Neutrophil (primary cell): ENCODE results near the gene F5.
"Not testable (repeated sequence)": the region's sequence is repeated elsewhere in the genome, so short reads cannot be mapped to it uniquely, and the experiment has no call there.

Experiments
- H3K27ac ChIP-seq: fragments of 200-600 bp; sonication (generic); 2 replicates; pipeline ENCODE4 v1.5.1; 2016; ENCODE audit warnings: mild to moderate bottlenecking, moderate library complexity
- H3K27me3 ChIP-seq: fragments of 200-600 bp; sonication (generic); 2 replicates; pipeline ENCODE4 v1.6.0; 2016; ENCODE audit warnings: mild to moderate bottlenecking
- H3K36me3 ChIP-seq: fragments of 200-600 bp; sonication (generic); 2 replicates; pipeline ENCODE4 v1.5.1; 2017
- H3K4me1 ChIP-seq, 2 experiments: fragments of 200-600 bp in 1 of 2; sonication (generic) in 1 of 2; 1 replicate in 1 of 2; 2 replicates in 1 of 2; pipeline versions ENCODE4 v1.5.1 to v1.6.1; 2013 to 2016; ENCODE audit warnings: low read depth in 1 of 2, low read length in 1 of 2, mild to moderate bottlenecking in 1 of 2, moderate library complexity in 1 of 2; ENCODE audit not compliant: control insufficient read depth in 1 of 2, insufficient read depth in 1 of 2
- H3K4me3 ChIP-seq, 2 experiments: fragments of 200-600 bp in 1 of 2; sonication (generic) in 1 of 2; 1 replicate in 1 of 2; 2 replicates in 1 of 2; pipeline ENCODE4 v1.5.1; 2013 to 2016; ENCODE audit warnings: low read depth in 1 of 2, low read length in 1 of 2, mild to moderate bottlenecking in 1 of 2, moderate library complexity in 1 of 2
- H3K9me3 ChIP-seq: fragments of 200-600 bp; sonication (generic); 2 replicates; pipeline ENCODE4 v1.5.1; 2016
- TF ChIP-seq, protein P1 (sequence below): fragments of 200-600 bp; sonication (generic); IDR thresholded peaks from 2 replicates; pipeline ENCODE4 v1.5.1; 2016; ENCODE audit warnings: antibody characterized with exemption

Gene F5

GRCh38 chr1:169508432-169509338 is 77.6 kb downstream of the F5 start:
- H3K27me3 ChIP-seq, result no peaks in the 10 kb centered on the region
- H3K4me1 ChIP-seq, result peaks cover 15 to 25% of the 10 kb centered on the region in 2 experiments
- H3K9me3 ChIP-seq, result no peaks in the 10 kb centered on the region
- H3K36me3 ChIP-seq, result peaks cover 21% of the 10 kb centered on the region
- TF ChIP-seq, protein P1, sequence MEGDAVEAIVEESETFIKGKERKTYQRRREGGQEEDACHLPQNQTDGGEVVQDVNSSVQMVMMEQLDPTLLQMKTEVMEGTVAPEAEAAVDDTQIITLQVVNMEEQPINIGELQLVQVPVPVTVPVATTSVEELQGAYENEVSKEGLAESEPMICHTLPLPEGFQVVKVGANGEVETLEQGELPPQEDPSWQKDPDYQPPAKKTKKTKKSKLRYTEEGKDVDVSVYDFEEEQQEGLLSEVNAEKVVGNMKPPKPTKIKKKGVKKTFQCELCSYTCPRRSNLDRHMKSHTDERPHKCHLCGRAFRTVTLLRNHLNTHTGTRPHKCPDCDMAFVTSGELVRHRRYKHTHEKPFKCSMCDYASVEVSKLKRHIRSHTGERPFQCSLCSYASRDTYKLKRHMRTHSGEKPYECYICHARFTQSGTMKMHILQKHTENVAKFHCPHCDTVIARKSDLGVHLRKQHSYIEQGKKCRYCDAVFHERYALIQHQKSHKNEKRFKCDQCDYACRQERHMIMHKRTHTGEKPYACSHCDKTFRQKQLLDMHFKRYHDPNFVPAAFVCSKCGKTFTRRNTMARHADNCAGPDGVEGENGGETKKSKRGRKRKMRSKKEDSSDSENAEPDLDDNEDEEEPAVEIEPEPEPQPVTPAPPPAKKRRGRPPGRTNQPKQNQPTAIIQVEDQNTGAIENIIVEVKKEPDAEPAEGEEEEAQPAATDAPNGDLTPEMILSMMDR, result no peak
- peak overlapping the region; percentile 29 for H3K27ac ChIP-seq
- no peak overlapping the region for H3K4me3 ChIP-seq

GRCh38 chr1:169507413-169507812 is 78.9 kb downstream of the F5 start:
- H3K9me3 ChIP-seq, result no peaks in the 10 kb centered on the region
- TF ChIP-seq, protein P1, result no peak
- H3K4me3 ChIP-seq, result no peak overlapping the region
- H3K4me1 ChIP-seq, result peaks cover 10 to 21% of the 10 kb centered on the region in 2 experiments
- H3K27me3 ChIP-seq, result no peaks in the 10 kb centered on the region
- H3K36me3 ChIP-seq, result peaks cover 9% of the 10 kb centered on the region
- H3K27ac ChIP-seq, result no peak overlapping the region

- not testable (repeated sequence) for H3K36me3 ChIP-seq
These were observed 82.7 kb downstream of the F5 start for GRCh38 chr1:169503601-169504000.

DNA sequence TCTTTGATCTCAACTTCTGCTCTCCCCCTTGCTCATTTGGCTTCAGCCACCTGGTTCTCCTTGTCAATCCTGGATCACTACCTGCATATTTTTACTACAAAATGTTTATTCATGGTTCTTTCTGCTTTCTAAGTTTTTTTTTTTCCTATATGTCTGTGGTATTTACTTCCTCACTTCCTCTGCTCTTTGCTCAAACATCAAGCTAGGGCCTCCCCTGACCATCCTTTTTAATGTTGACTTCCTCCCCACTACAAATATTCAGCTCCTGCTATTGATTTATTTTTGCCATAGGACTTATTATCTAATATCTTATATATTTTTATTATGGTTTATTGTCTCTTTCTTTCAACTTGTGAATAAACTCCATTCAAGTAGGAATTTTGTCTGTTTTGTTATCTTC is 86.5 kb downstream of the F5 start:
- no peak overlapping the region for H3K4me3 ChIP-seq
- no peak overlapping the region for H3K27ac ChIP-seq
- H3K9me3 ChIP-seq, result no peaks in the 10 kb centered on the region
- H3K4me1 ChIP-seq, result no peaks in the 10 kb centered on the region
- TF ChIP-seq, protein P1, result no peak
- H3K36me3 ChIP-seq, result no peaks in the 10 kb centered on the region
- no peaks in the 10 kb centered on the region for H3K27me3 ChIP-seq

More at GRCh38 chr1:169503601-169504000, 82.7 kb downstream of the F5 start:
- H3K27me3 ChIP-seq, H3K27ac ChIP-seq, H3K9me3 ChIP-seq, H3K4me3 ChIP-seq, H3K4me1 ChIP-seq: not testable (repeated sequence)

GRCh38 chr1:169497317-169497716 is 89.0 kb downstream of the F5 start:
- TF ChIP-seq, protein P1, result no peak
- no peaks in the 10 kb centered on the region for H3K27me3 ChIP-seq
- H3K4me1 ChIP-seq, result no peaks in the 10 kb centered on the region
- no peaks in the 10 kb centered on the region for H3K9me3 ChIP-seq
- H3K27ac ChIP-seq, result no peak overlapping the region
- H3K4me3 ChIP-seq, result no peak overlapping the region
- H3K36me3 ChIP-seq, result no peaks in the 10 kb centered on the region

DNA sequence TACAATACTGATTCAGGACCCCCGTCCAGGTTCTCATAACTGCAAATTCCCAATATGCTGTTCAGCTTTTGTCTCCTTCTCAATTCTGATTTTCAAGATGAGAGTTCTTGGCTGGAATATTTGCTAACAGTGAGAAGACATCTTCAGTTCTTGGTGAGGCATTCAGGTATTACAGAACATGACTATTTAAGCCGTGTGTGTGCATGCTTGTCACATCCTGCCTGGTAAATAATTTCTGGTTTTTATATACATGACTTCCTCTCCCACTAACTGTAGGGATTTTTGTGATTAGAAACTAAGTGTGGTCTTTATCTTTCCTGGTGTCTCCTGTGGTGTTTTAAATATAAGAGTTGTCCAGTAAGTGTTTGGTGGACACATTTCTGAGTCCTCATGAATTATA is 90.4 kb downstream of the F5 start:
- no peaks in the 10 kb centered on the region for H3K27me3 ChIP-seq
- H3K36me3 ChIP-seq, result no peaks in the 10 kb centered on the region
- TF ChIP-seq, protein P1, result no peak
- H3K9me3 ChIP-seq, result no peaks in the 10 kb centered on the region
- no peak overlapping the region for H3K27ac ChIP-seq
- H3K4me1 ChIP-seq, result no peaks in the 10 kb centered on the region
- no peak overlapping the region for H3K4me3 ChIP-seq
